Stimulated activated naive CD4-positive, alpha-beta T cell treated with Interleukin-2 at 50 U/mL for 16 hours (primary cell): ENCODE measurements around the gene HINT2.
A peak's percentile ranks its signal among the peaks of the same experiment; 100 is the strongest.

ENCODE experiments used
- DNase-seq: peaks from one replicate; lab custom pipeline; 2025; lab: John Stamatoyannopoulos, UW

HINT2 gene

GRCh38 chr9:35811381-35812024 is 3.3 kb downstream of the HINT2 start:
- no peak for DNase-seq

- DNase-seq = no peak
These were observed 4.7 kb downstream of the HINT2 start for GRCh38 chr9:35810122-35810521.

- no peak for DNase-seq
These were observed 6.4 kb downstream of the HINT2 start for GRCh38 chr9:35808433-35808832.

- DNase-seq = no peak
These were observed 8.7 kb downstream of the HINT2 start for GRCh38 chr9:35806101-35806500.

- no peak for DNase-seq
These were observed 13.3 kb downstream of the HINT2 start for GRCh38 chr9:35801328-35802128.

- no peak for DNase-seq
These were observed 14.3 kb downstream of the HINT2 start for GRCh38 chr9:35800530-35800929.

GRCh38 chr9:35798658-35799374 is 16.0 kb downstream of the HINT2 start:
- peak; percentile 48 for DNase-seq

- no peak for DNase-seq
These were observed 17.3 kb downstream of the HINT2 start for GRCh38 chr9:35797311-35798109.

GRCh38 chr9:35795695-35796094 is 19.1 kb downstream of the HINT2 start:
- DNase-seq = no peak

- no peak for DNase-seq
These were observed 21.4 kb downstream of the HINT2 start for GRCh38 chr9:35793461-35793860.

- DNase-seq = no peak
These were observed 22.0 kb downstream of the HINT2 start for GRCh38 chr9:35792826-35793225.

- DNase-seq = no peak
These were observed 22.6 kb downstream of the HINT2 start for GRCh38 chr9:35792024-35792813.

- DNase-seq = no peak
These were observed 23.4 kb downstream of the HINT2 start, which contains the start of gene NPR2 for GRCh38 chr9:35791297-35791921. NPR2 (plus strand) TSS chr9:35791591; CDS start chr9:35792409, 818 bp downstream.

GRCh38 chr9:35790385-35791296 is 24.2 kb downstream of the HINT2 start:
- peak; percentile 23 for DNase-seq

GRCh38 chr9:35790025-35790384 is 24.8 kb downstream of the HINT2 start:
- DNase-seq = no peak

GRCh38 chr9:35789541-35789940 is 25.3 kb downstream of the HINT2 start:
- DNase-seq = no peak

- no peak for DNase-seq
These were observed 31.4 kb downstream of the HINT2 start for GRCh38 chr9:35783418-35783817.

- no peak for DNase-seq
These were observed 33.8 kb downstream of the HINT2 start for GRCh38 chr9:35781066-35781465.

GRCh38 chr9:35778496-35778895 is 36.3 kb downstream of the HINT2 start:
- no peak for DNase-seq

GRCh38 chr9:35776018-35776417 is 38.8 kb downstream of the HINT2 start:
- no peak for DNase-seq
